ENCODE data around the gene PRKN.

Gene PRKN

DNA sequence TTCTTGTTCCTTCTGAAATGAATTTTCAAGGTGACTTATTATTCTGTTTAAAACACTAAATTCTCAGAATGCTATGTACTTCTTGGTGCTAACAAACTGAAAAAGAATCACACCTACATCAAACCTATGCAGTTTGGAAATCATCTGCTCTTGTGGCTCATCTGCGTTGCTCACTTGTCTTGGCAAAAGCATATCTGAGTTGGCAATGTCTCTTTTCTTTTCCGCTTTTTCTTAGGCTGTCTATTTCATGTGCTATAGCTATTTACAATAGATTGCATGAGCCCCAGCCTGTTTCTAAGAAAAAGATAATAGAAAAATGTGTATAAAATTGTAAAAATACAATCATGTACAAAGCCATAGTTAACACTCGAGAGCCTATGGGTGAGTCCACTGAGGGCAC, 1104.8 kb downstream of the PRKN start:
- no peak overlapping the region for H3K4me3 ChIP-seq (replicated peaks; ENCODE audit: low read depth, low read length)
- peak; percentile 1 for DNase-seq (ENCODE audit: low read depth)
- TF ChIP-seq, protein P1, sequence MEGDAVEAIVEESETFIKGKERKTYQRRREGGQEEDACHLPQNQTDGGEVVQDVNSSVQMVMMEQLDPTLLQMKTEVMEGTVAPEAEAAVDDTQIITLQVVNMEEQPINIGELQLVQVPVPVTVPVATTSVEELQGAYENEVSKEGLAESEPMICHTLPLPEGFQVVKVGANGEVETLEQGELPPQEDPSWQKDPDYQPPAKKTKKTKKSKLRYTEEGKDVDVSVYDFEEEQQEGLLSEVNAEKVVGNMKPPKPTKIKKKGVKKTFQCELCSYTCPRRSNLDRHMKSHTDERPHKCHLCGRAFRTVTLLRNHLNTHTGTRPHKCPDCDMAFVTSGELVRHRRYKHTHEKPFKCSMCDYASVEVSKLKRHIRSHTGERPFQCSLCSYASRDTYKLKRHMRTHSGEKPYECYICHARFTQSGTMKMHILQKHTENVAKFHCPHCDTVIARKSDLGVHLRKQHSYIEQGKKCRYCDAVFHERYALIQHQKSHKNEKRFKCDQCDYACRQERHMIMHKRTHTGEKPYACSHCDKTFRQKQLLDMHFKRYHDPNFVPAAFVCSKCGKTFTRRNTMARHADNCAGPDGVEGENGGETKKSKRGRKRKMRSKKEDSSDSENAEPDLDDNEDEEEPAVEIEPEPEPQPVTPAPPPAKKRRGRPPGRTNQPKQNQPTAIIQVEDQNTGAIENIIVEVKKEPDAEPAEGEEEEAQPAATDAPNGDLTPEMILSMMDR (IDR thresholded peaks at IDR 0.05; ENCODE audit: low read length, missing control alignments), result no peak

DNA sequence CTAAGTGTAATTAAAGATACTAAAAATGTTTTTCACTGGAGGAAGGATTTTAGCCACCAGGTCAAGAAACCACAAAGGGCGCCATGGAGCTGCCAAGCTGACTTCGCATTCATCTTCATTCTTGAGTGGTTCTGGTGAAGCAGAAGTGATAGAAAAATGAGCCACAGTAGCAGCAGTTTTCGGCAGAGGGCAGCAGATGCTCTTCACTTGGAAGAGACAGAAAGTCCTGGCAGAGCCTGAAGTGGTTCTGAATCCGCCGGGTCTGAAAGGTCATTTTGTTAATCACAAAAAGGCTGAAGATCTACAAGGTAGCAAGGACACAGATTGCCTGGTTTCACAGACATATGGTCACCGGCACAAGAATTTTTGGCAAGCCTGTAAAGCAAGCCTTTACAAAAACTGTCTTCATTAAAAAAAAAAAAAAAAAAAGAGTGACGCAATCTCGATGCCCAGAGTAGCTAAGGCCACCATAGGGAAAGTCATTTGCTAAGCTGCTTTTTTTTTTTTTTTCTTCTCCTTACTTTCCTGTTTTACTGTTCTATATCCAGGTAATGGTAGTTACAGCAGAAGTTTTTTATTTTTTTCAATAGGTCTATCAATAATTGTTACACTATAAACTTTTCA, 1108.6 kb downstream of the PRKN start:
- H3K4me3 ChIP-seq (replicated peaks; ENCODE audit: low read depth, low read length), result no peak overlapping the region

DNA sequence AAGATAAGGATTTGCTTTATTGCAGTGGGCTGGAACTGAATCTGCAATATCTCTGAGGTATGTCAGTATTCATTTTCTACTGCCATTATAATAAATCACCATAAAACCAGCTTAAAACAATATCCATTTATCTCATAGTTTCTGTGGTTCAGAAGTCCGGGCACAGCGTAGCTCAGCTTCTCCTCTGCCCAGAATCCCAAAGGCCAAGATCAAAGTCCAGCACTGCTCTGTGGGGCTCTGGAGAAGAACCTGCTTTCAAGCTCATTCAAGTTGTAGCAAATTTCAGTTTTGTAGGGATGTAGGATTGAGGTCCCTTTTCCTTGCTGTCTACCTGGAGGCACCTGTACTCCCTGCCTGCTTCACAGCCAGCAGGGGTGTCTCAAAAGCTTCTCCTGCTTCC, 1113.9 kb downstream of the PRKN start:
- DNase-seq (ENCODE audit: low read depth), result no peak
- no peak overlapping the region for H3K4me3 ChIP-seq (replicated peaks; ENCODE audit: low read depth, low read length)
- TF ChIP-seq, protein P1 (IDR thresholded peaks at IDR 0.05; ENCODE audit: low read length, missing control alignments), result no peak

More for the DNA sequence above, 1108.6 kb downstream of the PRKN start:
- peak; percentile 49 for DNase-seq (ENCODE audit: low read depth)
- TF ChIP-seq, protein P1 (IDR thresholded peaks at IDR 0.05; ENCODE audit: low read length, missing control alignments), result peak; percentile 40

DNA sequence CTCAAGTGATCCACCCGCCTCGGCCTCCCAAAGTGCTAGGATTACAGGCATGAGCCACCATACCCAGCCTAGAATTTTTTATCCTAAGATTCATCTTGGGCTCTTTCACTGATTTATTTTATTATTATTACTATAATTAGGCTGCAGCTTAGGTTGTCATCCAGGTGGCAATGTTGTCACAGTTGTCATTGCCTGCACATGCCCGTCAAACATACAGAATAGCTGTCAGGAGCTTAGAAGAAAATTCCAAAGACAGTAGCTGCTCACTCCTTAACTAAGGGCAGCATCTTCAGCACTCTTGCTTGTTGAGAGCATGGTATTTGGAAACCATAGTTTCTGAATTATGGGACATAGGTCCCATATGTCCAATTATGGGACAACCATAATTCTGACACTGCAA, 1118.8 kb downstream of the PRKN start:
- TF ChIP-seq, protein P1 (IDR thresholded peaks at IDR 0.05; ENCODE audit: low read length, missing control alignments), result no peak
- no peak for DNase-seq (ENCODE audit: low read depth)

DNA sequence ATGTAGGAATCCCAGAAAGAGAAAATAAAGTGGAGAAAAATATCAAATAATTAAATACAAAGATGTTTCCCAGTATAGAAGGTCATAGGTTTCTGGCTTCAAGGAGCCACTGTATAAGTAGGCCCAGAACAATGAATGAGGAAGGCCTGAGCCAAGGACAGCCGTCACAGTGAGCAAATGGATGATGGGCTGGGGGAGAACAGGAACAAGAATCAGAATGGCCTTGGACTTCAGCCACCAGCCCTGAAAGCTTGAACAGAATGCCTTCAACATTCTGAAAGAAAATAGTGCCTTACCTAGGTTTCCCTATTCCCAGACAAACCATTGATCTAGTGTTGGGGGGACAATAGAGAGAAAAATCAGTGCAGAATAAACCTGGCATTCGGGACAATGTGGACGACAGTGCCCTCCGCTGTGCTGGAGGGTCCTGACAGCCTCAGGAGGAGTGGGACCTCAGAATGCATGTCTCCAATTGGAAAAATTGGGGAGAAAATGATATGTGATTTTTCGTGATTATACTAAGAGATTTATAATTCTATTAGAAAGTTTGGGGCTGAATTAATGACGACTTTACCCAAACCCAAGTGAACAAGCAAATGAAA, 1119.8 kb downstream of the PRKN start:
- no peak overlapping the region for H3K4me3 ChIP-seq (replicated peaks; ENCODE audit: low read depth, low read length)
- TF ChIP-seq, protein P1 (IDR thresholded peaks at IDR 0.05; ENCODE audit: low read length, missing control alignments), result no peak
- no peak for DNase-seq (ENCODE audit: low read depth)

More for the DNA sequence above, 1118.8 kb downstream of the PRKN start:
- no peak overlapping the region for H3K4me3 ChIP-seq (replicated peaks; ENCODE audit: low read depth, low read length)

DNA sequence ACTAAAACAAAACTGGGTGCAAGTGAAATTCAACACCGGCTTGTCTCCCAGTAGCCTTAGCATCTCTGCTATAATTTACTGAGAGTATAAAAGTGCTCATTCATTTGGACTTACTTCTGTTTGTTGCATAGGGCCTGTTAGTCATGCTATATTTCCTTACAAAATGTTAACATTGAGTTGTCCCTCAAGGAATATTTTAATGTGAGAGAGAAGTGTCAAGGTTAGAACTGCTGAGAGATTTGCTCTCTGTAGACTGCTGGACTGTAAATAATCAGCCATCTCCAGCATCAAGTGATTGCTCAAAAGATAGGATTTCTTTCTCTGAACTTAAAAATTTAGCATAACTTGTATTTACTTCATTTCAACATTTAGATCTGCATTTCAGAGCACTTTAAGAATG, 1125.2 kb downstream of the PRKN start:
- DNase-seq (ENCODE audit: low read depth), result no peak
- no peak overlapping the region for H3K4me3 ChIP-seq (replicated peaks; ENCODE audit: low read depth, low read length)
- TF ChIP-seq, protein P1 (IDR thresholded peaks at IDR 0.05; ENCODE audit: low read length, missing control alignments), result no peak

DNA sequence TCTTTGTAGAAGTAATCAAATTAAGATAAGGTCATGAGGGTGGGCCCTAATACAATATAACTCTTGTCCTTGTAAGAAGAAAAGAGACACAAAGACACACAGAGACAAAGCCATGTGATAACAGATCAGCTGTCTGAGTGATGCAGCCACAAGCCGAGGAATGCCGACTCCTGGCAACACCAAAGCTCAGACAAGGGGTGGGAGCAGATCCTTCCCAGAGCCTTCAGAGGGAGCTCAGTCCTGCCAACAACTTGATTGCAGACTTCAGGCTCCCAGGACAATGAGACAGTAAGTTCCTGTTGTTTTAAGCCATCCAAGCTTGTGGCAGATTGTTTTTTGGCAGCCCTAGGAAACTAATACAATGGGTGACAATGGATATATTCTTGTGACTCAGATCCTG, 1128.7 kb downstream of the PRKN start:
- H3K4me3 ChIP-seq (replicated peaks; ENCODE audit: low read depth, low read length), result no peak overlapping the region
- TF ChIP-seq, protein P1 (IDR thresholded peaks at IDR 0.05; ENCODE audit: low read length, missing control alignments), result no peak
- DNase-seq (ENCODE audit: low read depth), result no peak
